NCI-H526 treated with DMSO at 0.1 percent for 48 hours (cell line): ENCODE measurements around the gene EFEMP2.

Source experiments
- DNase-seq: peaks from one replicate; lab custom pipeline; 2025; lab: John Stamatoyannopoulos, UW

The EFEMP2 gene

GRCh38 chr11:65866509-65867283 is 5.9 kb downstream of the EFEMP2 start:
- no peak for DNase-seq

GRCh38 chr11:65865550-65866172 is 6.9 kb downstream of the EFEMP2 start:
- no peak for DNase-seq

GRCh38 chr11:65864706-65865471 is 7.7 kb downstream of the EFEMP2 start:
- no peak for DNase-seq

- DNase-seq = no peak
These were observed 8.5 kb downstream of the EFEMP2 start for GRCh38 chr11:65863889-65864705.

- DNase-seq = no peak
These were observed 9.4 kb downstream of the EFEMP2 start for GRCh38 chr11:65862941-65863888.

GRCh38 chr11:65862191-65862735 is 10.3 kb downstream of the EFEMP2 start:
- no peak for DNase-seq

GRCh38 chr11:65861533-65862183 is 10.9 kb downstream of the EFEMP2 start:
- DNase-seq = no peak

- no peak for DNase-seq
These were observed 11.5 kb downstream of the EFEMP2 start for GRCh38 chr11:65861165-65861505.

- peak; percentile 95 for DNase-seq
These were observed 12.1 kb downstream of the EFEMP2 start, which contains the start of gene MUS81 for GRCh38 chr11:65860278-65861164. Gene MUS81 (plus strand): TSS chr11:65860433. CDS start chr11:65860754, 321 bp downstream.

- no peak for DNase-seq
These were observed 12.8 kb downstream of the EFEMP2 start for GRCh38 chr11:65859812-65860277.

GRCh38 chr11:65859095-65859811 is 13.3 kb downstream of the EFEMP2 start:
- peak; percentile 97 for DNase-seq

- no peak for DNase-seq
These were observed 13.9 kb downstream of the EFEMP2 start for GRCh38 chr11:65858681-65859087.

- DNase-seq = peak; percentile 97
These were observed 14.5 kb downstream of the EFEMP2 start, which contains the start of gene CFL1 for GRCh38 chr11:65857853-65858680. Gene CFL1 (minus strand): TSS chr11:65858180. CDS start chr11:65858099, 81 bp downstream.

GRCh38 chr11:65857500-65857852 is 15.1 kb downstream of the EFEMP2 start:
- DNase-seq = no peak

- peak; percentile 30 for DNase-seq
These were observed 15.7 kb downstream of the EFEMP2 start for GRCh38 chr11:65856689-65857499.

GRCh38 chr11:65855927-65856363 is 16.7 kb downstream of the EFEMP2 start:
- no peak for DNase-seq
